ENCODE measurements around the gene CTNNA3.

DNA sequence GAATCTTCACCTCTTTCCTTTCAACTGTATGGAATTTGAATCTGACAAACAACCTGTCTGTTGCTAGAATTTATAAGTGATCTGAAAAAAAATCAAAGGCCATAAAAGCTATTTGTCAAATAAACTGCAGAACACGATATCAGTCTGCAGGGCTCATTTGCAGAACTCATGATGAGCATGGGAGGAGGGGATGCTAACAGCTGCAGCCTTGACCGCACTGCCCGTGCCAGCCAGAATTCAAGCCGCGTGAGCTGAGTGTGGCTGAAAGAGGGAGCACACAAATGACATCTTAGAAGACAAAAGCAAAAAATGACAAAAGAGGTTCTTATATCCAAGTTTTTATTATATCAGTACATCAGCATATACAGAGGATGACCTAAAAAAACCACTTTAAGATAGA, 754.5 kb downstream of the CTNNA3 start:
- TF ChIP-seq, protein P1, sequence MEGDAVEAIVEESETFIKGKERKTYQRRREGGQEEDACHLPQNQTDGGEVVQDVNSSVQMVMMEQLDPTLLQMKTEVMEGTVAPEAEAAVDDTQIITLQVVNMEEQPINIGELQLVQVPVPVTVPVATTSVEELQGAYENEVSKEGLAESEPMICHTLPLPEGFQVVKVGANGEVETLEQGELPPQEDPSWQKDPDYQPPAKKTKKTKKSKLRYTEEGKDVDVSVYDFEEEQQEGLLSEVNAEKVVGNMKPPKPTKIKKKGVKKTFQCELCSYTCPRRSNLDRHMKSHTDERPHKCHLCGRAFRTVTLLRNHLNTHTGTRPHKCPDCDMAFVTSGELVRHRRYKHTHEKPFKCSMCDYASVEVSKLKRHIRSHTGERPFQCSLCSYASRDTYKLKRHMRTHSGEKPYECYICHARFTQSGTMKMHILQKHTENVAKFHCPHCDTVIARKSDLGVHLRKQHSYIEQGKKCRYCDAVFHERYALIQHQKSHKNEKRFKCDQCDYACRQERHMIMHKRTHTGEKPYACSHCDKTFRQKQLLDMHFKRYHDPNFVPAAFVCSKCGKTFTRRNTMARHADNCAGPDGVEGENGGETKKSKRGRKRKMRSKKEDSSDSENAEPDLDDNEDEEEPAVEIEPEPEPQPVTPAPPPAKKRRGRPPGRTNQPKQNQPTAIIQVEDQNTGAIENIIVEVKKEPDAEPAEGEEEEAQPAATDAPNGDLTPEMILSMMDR (IDR thresholded peaks at IDR 0.05) = no peak
- no peak for TF ChIP-seq POLR2A (IDR thresholded peaks at IDR 0.05)

Data from testis (tissue), 2 donors.